Stimulated activated naive B cell treated with anti-CD40 and anti-IgM and Interleukin-4, amounts not matched to agents 10 μg/mL and 1 μg/mL and 100 μg/mL, for 72 hours (primary cell): ENCODE measurements around the gene LRP5.
A peak's percentile ranks its signal among the peaks of the same experiment; 100 is the strongest.

Source experiments
- ATAC-seq, 2 donors: fragments of 150-1000 bp; cut with Tn5 transposase; replicated peaks; 2 replicates each; pipeline ENCODE4 v1.10.0; 2021; ENCODE audit warnings: moderate library complexity in 1 of 2
- DNase-seq: peaks from one replicate; pipeline ENCODE4 v3.0.0; 2021
- H3K27ac Mint-ChIP-seq: one replicate; pipeline ENCODE4 v1.8.0; 2022; ENCODE audit warnings: mild to moderate bottlenecking, mixed read lengths
- H3K27me3 Mint-ChIP-seq, 2 donors: one replicate each; pipeline ENCODE4 v1.8.0; 2022; ENCODE audit warnings: mixed read lengths in 2 of 2
- H3K36me3 Mint-ChIP-seq, 2 donors: one replicate each; pipeline ENCODE4 v1.8.0; 2022; ENCODE audit warnings: mixed read lengths in 2 of 2, mild to moderate bottlenecking in 1 of 2
- H3K4me1 Mint-ChIP-seq, 2 donors: one replicate each; pipeline ENCODE4 v1.8.0; 2022; ENCODE audit warnings: mixed read lengths in 2 of 2, mild to moderate bottlenecking in 1 of 2
- H3K4me3 Mint-ChIP-seq, 2 donors: one replicate each; pipeline ENCODE4 v1.8.0; 2022; ENCODE audit warnings: mild to moderate bottlenecking in 2 of 2, mixed read lengths in 2 of 2, moderate library complexity in 1 of 2
- H3K9me3 Mint-ChIP-seq, 2 donors: one replicate each; pipeline ENCODE4 v1.8.0; 2022; ENCODE audit warnings: mixed read lengths in 2 of 2, mild to moderate bottlenecking in 1 of 2

LRP5 gene

GRCh38 chr11:68325183-68325906, 13.0 kb downstream of the LRP5 start:
- Mint-ChIP-seq H3K4me1 (peaks cover 11 to 15% of the 10 kb centered on the region in 2 donors), H3K9me3 (no peaks in the 10 kb centered on the region), H3K27me3 (peaks cover 4 to 35% of the 10 kb centered on the region in 2 donors), H3K36me3 (no peaks in the 10 kb centered on the region), H3K4me3 (no peak overlapping the region), H3K27ac (no peak overlapping the region)
- DNase-seq: no peak
- ATAC-seq: no peak

GRCh38 chr11:68325907-68326220, 13.5 kb downstream of the LRP5 start:
- H3K9me3 Mint-ChIP-seq: no peaks in the 10 kb centered on the region
- DNase-seq: no peak
- peaks cover 11 to 15% of the 10 kb centered on the region in 2 donors for H3K4me1 Mint-ChIP-seq
- H3K27ac Mint-ChIP-seq: no peak overlapping the region
- H3K36me3 Mint-ChIP-seq: no peaks in the 10 kb centered on the region
- no peak for ATAC-seq
- peaks cover 4 to 35% of the 10 kb centered on the region in 2 donors for H3K27me3 Mint-ChIP-seq
- H3K4me3 Mint-ChIP-seq: no peak overlapping the region

GRCh38 chr11:68326334-68327215, 14.2 kb downstream of the LRP5 start:
- H3K4me3 Mint-ChIP-seq: no peak overlapping the region
- H3K27me3 Mint-ChIP-seq: peaks cover 4 to 34% of the 10 kb centered on the region in 2 donors

GRCh38 chr11:68327586-68328370, 15.4 kb downstream of the LRP5 start:
- Mint-ChIP-seq H3K27ac (no peak overlapping the region), H3K36me3 (no peaks in the 10 kb centered on the region), H3K27me3 (peaks cover 0 to 24% of the 10 kb centered on the region in 2 donors), H3K4me1 (peaks cover 17 to 25% of the 10 kb centered on the region in 2 donors), H3K9me3 (no peaks in the 10 kb centered on the region), H3K4me3 (peak overlapping the region in 1 of 2 donors; percentile 11)
- ATAC-seq: no peak
- no peak for DNase-seq

More at GRCh38 chr11:68326334-68327215, 14.2 kb downstream of the LRP5 start:
- Mint-ChIP-seq H3K4me1 (peaks cover 15 to 22% of the 10 kb centered on the region in 2 donors), H3K36me3 (no peaks in the 10 kb centered on the region), H3K9me3 (no peaks in the 10 kb centered on the region), H3K27ac (no peak overlapping the region)
- no peak for ATAC-seq
- DNase-seq: no peak

GRCh38 chr11:68328374-68329091, 16.1 kb downstream of the LRP5 start:
- H3K4me3 Mint-ChIP-seq: peak overlapping the region; percentile 21 to 28
- peaks cover 17 to 25% of the 10 kb centered on the region in 2 donors for H3K4me1 Mint-ChIP-seq
- H3K27ac Mint-ChIP-seq: no peak overlapping the region
- peak; percentile 45 to 68 for ATAC-seq
- H3K27me3 Mint-ChIP-seq: peaks cover 0 to 24% of the 10 kb centered on the region in 2 donors
- no peaks in the 10 kb centered on the region for H3K9me3 Mint-ChIP-seq
- DNase-seq: no peak
- H3K36me3 Mint-ChIP-seq: no peaks in the 10 kb centered on the region

GRCh38 chr11:68329536-68329935, 17.1 kb downstream of the LRP5 start:
- peaks cover 0 to 24% of the 10 kb centered on the region in 2 donors for H3K27me3 Mint-ChIP-seq
- DNase-seq: no peak
- H3K4me3 Mint-ChIP-seq: no peak overlapping the region
- H3K27ac Mint-ChIP-seq: no peak overlapping the region
- H3K9me3 Mint-ChIP-seq: no peaks in the 10 kb centered on the region
- no peaks in the 10 kb centered on the region for H3K36me3 Mint-ChIP-seq
- ATAC-seq: no peak
- H3K4me1 Mint-ChIP-seq: peaks cover 17 to 25% of the 10 kb centered on the region in 2 donors

GRCh38 chr11:68329978-68330699, 17.7 kb downstream of the LRP5 start:
- H3K27ac Mint-ChIP-seq: no peak overlapping the region
- H3K4me1 Mint-ChIP-seq: peaks cover 17 to 25% of the 10 kb centered on the region in 2 donors
- no peaks in the 10 kb centered on the region for H3K36me3 Mint-ChIP-seq
- peaks cover 0 to 24% of the 10 kb centered on the region in 2 donors for H3K27me3 Mint-ChIP-seq
- DNase-seq: no peak
- no peak overlapping the region for H3K4me3 Mint-ChIP-seq
- no peak for ATAC-seq
- no peaks in the 10 kb centered on the region for H3K9me3 Mint-ChIP-seq

- H3K27me3 Mint-ChIP-seq: peaks cover 0 to 24% of the 10 kb centered on the region in 2 donors
- no peak for DNase-seq
- H3K9me3 Mint-ChIP-seq: no peaks in the 10 kb centered on the region
- H3K27ac Mint-ChIP-seq: no peak overlapping the region
- no peaks in the 10 kb centered on the region for H3K36me3 Mint-ChIP-seq
- peaks cover 17 to 25% of the 10 kb centered on the region in 2 donors for H3K4me1 Mint-ChIP-seq
- ATAC-seq: no peak
- no peak overlapping the region for H3K4me3 Mint-ChIP-seq
These were observed 18.4 kb downstream of the LRP5 start for GRCh38 chr11:68330700-68331337.

GRCh38 chr11:68331338-68331947, 19.1 kb downstream of the LRP5 start:
- no peak overlapping the region for H3K4me3 Mint-ChIP-seq
- H3K27me3 Mint-ChIP-seq: peaks cover 0 to 24% of the 10 kb centered on the region in 2 donors
- H3K36me3 Mint-ChIP-seq: no peaks in the 10 kb centered on the region
- H3K27ac Mint-ChIP-seq: no peak overlapping the region
- ATAC-seq: no peak
- no peaks in the 10 kb centered on the region for H3K9me3 Mint-ChIP-seq
- peaks cover 17 to 25% of the 10 kb centered on the region in 2 donors for H3K4me1 Mint-ChIP-seq
- DNase-seq: no peak

GRCh38 chr11:68332186-68332585, 19.8 kb downstream of the LRP5 start:
- H3K4me3 Mint-ChIP-seq: no peak overlapping the region
- H3K27ac Mint-ChIP-seq: no peak overlapping the region
- ATAC-seq (no peak), DNase-seq (no peak)
- no peaks in the 10 kb centered on the region for H3K9me3 Mint-ChIP-seq
- no peaks in the 10 kb centered on the region for H3K36me3 Mint-ChIP-seq
- peaks cover 0 to 24% of the 10 kb centered on the region in 2 donors for H3K27me3 Mint-ChIP-seq
- peaks cover 21 to 30% of the 10 kb centered on the region in 2 donors for H3K4me1 Mint-ChIP-seq

GRCh38 chr11:68333173-68333572, 20.8 kb downstream of the LRP5 start:
- peaks cover 25 to 30% of the 10 kb centered on the region in 2 donors for H3K4me1 Mint-ChIP-seq
- ATAC-seq (no peak), DNase-seq (no peak)
- no peaks in the 10 kb centered on the region for H3K9me3 Mint-ChIP-seq
- no peak overlapping the region for H3K4me3 Mint-ChIP-seq
- H3K27me3 Mint-ChIP-seq: peaks cover 0 to 15% of the 10 kb centered on the region in 2 donors
- no peaks in the 10 kb centered on the region for H3K36me3 Mint-ChIP-seq
- no peak overlapping the region for H3K27ac Mint-ChIP-seq

GRCh38 chr11:68334923-68335322, 22.5 kb downstream of the LRP5 start:
- ATAC-seq: no peak
- H3K27me3 Mint-ChIP-seq: no peaks in the 10 kb centered on the region

More at GRCh38 chr11:68334923-68335322, 22.5 kb downstream of the LRP5 start:
- DNase-seq: no peak
- H3K27ac Mint-ChIP-seq: no peak overlapping the region
- H3K9me3 Mint-ChIP-seq: no peaks in the 10 kb centered on the region
- H3K36me3 Mint-ChIP-seq: no peaks in the 10 kb centered on the region
- no peak overlapping the region for H3K4me3 Mint-ChIP-seq
- peaks cover 18 to 24% of the 10 kb centered on the region in 2 donors for H3K4me1 Mint-ChIP-seq
